Fibroblast of peridontal ligament (primary cell): ENCODE results near the gene TP53I13.
A peak's percentile ranks its signal among the peaks of the same experiment; 100 is the strongest.

ENCODE experiments used
- DNase-seq: peaks from one replicate; pipeline ENCODE4 v3.0.0-alpha.2; 2010; ENCODE audit errors: extremely low read depth

The TP53I13 gene

GRCh38 chr17:29592850-29593551 is 24.5 kb downstream of the TP53I13 start, which contains the start of gene ANKRD13B:
TSS of gene ANKRD13B (plus strand) at chr17:29593132. CDS start at chr17:29593622, 490 bp downstream.
- no peak for DNase-seq

- no peak for DNase-seq
Observed at GRCh38 chr17:29593591-29594518, 25.4 kb downstream of the TP53I13 start.

DNA sequence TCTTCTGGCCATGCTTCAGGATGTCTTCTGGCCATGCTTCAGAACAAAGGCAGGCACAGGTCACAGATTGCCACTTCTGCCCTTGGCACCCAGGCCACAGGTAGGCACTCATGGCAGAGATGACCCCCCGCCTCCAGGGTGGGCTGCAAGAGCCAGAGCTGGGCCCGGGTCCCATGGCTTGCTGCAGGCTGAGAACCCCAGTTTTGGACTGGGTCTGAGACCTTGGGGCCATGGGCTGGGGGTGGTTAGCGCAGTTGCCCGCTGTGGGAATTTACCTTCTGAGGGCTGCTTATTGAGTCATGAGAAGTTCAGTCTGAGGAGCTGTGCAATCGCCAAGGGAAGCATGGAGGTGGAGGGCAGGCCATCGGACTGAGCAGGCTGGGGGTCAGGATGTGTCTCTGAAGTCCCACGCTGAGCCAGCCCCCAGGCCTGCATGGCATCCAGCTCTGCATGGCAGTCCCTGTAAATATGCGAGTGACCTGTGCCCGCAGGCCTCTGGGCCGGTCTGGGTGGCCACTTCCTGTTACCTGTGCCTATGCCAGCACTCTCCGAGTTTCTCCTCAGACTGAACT is 26.1 kb downstream of the TP53I13 start:
- DNase-seq: no peak

- DNase-seq: no peak
Observed at GRCh38 chr17:29595107-29595942, 26.8 kb downstream of the TP53I13 start.

GRCh38 chr17:29595943-29596774 is 27.7 kb downstream of the TP53I13 start:
- DNase-seq: no peak

GRCh38 chr17:29596811-29597210 is 28.3 kb downstream of the TP53I13 start:
- DNase-seq: no peak

- DNase-seq: no peak
Observed at GRCh38 chr17:29597361-29598172, 29.1 kb downstream of the TP53I13 start.

GRCh38 chr17:29603109-29603674 is 34.7 kb downstream of the TP53I13 start:
- no peak for DNase-seq

- no peak for DNase-seq
Observed at GRCh38 chr17:29607557-29608195, 39.2 kb downstream of the TP53I13 start.

- DNase-seq: no peak
Observed at GRCh38 chr17:29608986-29609385, 40.5 kb downstream of the TP53I13 start.

GRCh38 chr17:29610395-29610794 is 41.9 kb downstream of the TP53I13 start:
- no peak for DNase-seq

- DNase-seq: no peak
Observed at GRCh38 chr17:29611351-29612093, 43.0 kb downstream of the TP53I13 start.

DNA sequence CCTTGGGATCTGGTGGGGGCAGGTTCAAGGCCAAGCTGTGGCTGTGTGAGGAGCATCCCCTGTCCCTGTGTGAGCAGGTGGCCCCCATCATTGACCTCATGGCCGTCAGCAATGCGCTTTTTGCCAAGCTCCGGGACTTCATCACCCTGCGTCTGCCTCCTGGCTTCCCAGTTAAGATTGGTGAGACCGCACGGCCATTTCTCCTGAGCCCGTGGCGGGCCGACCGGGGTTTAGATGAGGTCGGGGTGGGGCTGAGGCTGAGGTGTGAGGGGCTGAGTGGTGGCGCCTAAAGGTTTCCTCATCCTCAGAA is 43.5 kb downstream of the TP53I13 start:
- DNase-seq: no peak

GRCh38 chr17:29612404-29613280 is 44.1 kb downstream of the TP53I13 start:
- DNase-seq: no peak

DNA sequence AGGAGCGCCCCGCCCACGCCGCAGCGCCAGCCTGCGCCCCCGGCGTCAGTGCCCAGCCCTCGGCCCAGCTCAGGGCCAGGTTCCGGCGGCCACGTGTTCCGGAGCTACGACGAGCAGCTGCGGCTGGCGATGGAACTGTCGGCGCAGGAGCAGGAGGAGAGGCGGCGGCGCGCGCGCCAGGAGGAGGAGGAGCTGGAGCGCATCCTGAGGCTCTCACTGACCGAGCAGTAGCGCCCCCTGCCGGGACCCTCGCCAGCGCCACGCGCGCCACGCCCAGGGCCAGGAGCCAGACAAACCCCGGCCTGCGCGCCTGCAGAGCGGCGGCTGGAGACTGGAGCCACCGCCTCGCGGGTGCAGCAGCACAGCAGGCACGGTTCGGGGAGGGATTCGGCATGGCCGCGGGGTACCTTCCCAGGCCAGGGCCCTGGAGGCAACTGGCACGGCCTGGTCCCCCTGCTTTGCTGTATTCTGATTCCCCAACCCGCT is 44.9 kb downstream of the TP53I13 start:
- DNase-seq: peak; percentile 63

DNA sequence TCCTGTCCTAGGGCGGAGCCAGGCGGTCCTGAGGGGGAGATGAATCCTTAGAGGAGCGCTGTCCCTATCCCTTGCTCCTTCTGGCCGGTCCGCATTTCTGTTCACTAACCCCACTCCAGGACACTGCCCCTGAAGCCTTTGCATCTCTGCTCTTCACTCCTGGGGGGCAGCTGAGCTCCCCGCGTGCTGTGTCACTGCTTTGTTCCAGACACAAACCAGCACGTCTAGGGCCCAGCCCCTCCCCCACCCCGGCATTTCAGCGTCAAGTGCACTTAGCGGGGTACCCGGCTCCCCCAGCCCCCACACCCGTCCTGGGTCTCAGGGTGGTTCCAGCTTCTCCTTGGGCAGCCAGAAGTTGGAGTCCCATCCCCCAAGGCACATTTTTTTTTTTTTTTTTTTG is 45.4 kb downstream of the TP53I13 start:
- no peak for DNase-seq

- no peak for DNase-seq
Observed at GRCh38 chr17:29614349-29615047, 46.0 kb downstream of the TP53I13 start.
